ENCODE data around the gene GIMAP1.

The GIMAP1 gene

GRCh38 chr7:150728011-150728410, 11.6 kb downstream of the GIMAP1 start:
- DNase-seq (ENCODE audit: low spot score): no peak
- TF ChIP-seq CTCF (IDR thresholded peaks at IDR 0.05; ENCODE audit: extremely low read depth, missing control alignments): no peak

- no peak for TF ChIP-seq CTCF (IDR thresholded peaks at IDR 0.05; ENCODE audit: extremely low read depth, missing control alignments)
These were observed 12.2 kb downstream of the GIMAP1 start for GRCh38 chr7:150728609-150729008.

DNA sequence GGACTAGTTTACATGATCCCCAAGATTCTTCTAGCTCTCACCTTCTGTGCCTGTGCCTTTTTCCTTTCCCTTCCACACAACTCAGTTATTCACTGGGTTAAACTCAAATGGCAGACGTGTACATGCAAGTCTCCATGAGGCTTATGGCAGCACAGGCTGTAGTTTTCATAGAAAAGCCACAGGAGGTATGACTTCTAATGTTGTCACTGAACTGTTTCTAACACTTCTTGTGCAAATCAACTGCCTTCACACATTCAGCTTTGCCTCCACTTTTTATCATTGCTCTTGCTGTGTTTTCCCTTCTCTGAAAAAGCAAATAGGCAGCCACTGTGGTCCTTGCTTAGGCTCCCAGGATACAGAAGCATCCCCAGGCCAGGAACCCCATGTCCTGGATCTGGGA, 15.5 kb downstream of the GIMAP1 start:
- no peak for TF ChIP-seq CTCF (IDR thresholded peaks at IDR 0.05; ENCODE audit: extremely low read depth, missing control alignments)
- DNase-seq (ENCODE audit: low spot score): no peak

More at GRCh38 chr7:150728609-150729008, 12.2 kb downstream of the GIMAP1 start:
- no peak for DNase-seq (ENCODE audit: low spot score)

DNA sequence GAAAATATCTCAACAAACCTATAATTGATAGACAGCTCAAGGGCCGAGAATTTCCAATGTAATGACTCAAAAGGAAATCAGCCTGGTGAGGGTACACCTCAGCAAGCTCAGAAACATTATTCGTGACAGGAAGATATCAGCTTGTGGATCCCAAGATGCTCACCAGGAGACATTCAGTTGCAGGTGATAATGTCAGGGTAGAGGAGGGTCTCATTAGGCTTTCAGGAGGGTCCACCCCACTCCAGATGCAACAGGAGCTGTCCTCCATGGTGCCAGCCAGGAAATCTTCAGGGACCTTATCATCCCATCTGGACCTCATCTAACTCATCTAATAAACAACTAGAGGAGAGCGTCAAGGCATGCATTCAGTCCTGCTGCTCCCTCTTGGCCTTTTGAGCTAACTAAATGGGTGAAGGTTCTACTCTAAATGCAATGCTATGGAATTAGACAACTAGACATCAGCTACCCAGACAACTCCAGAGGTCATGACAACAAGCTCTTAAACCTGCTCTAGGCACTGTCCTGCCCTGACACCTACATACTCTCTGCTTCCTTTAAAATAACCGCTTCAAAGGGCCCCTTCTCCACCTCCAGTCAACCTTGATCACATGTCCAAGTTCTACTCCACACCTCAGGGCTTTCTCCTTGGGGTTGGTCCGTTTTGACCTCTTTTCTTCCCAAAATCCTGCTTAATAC, 16.5 kb downstream of the GIMAP1 start:
- no peak for TF ChIP-seq CTCF (IDR thresholded peaks at IDR 0.05; ENCODE audit: extremely low read depth, missing control alignments)
- DNase-seq (ENCODE audit: low spot score): no peak

DNA sequence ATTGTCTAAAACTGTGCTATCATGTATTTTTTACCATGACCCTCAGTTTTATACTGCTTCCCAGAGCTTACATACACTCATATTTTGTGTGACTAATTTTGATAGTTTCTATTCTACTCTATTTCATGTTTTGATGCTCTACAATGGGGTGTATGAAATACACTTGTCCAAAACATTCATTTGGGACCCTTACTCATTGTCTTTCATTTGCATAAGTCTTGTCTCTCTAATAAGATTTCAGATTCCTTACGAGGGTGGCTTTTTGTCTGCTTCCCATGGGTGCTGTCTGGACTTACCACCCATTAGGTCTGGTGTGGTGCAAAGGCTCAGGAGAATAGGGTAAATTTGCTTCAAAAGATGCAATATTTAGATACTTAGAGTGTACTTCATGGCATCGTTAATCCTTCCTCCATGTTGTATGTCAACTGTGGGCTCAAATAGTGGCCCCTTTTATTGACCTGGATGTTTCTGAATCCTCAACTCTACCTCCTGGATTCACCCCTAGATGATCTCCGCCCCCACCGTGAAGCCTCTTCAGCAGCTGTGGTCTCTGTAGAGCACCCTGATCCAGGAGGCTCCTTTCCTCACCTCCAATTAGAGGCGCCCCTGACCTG, 17.2 kb downstream of the GIMAP1 start:
- TF ChIP-seq CTCF (IDR thresholded peaks at IDR 0.05; ENCODE audit: extremely low read depth, missing control alignments): no peak

DNA sequence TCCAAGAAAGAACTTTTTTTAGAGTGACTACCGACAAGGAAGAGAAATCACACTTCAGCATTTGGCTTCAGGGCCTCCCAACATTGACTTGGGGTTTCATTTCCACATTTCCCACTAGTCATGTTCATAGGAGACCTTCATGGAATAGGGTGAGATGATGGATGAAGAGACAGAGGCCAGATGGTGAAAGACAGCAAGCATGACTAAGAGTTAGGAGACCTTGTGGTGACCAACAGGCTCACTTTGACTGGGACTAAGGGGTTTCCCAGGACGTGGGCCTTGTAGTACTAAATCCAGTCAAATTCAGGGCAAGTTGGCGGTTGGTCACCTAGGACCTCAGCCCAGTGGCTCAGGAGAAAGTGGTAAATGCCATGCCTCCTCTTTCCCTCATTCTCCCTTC, 17.8 kb downstream of the GIMAP1 start:
- no peak for TF ChIP-seq CTCF (IDR thresholded peaks at IDR 0.05; ENCODE audit: extremely low read depth, missing control alignments)
- no peak for DNase-seq (ENCODE audit: low spot score)

More for the DNA sequence above, 17.2 kb downstream of the GIMAP1 start:
- DNase-seq (ENCODE audit: low spot score): no peak

DNA sequence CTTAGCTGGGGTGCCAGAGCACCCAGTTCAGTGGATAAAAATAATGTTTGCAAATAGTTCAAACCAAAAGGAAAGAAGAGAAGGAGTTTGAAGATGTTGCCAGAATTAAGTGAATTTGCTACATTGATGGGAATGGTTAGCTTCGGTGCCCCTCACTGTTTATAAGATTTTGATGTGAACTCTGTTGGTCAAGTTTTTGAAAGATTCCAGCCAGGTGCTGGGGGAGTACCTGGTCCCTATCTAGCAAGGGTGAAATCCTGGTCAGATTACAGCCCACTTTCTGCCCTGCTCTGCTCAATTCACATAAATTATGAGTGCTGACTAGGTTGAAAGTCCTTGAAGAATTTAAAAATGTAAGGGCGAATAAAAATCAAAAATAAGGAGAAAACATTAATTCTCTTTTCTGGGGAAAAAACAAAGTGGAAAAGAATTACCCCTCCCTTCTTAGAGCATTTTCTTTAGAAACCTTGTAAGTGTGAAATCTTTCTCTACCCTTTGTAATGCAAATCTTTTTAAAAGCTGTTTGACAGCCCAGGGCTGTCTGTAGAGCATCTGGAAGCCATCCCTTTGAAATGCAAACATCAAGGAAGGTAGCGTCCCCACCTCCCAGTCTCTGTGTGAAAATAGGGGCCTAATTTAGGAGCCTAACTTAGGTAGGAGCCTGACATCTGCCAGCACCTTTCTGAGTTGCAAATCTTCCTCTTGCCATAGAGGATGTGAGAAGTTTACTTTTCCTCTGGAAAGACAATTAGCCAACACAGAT, 19.4 kb downstream of the GIMAP1 start:
- no peak for DNase-seq (ENCODE audit: low spot score)

More for the DNA sequence above, 19.4 kb downstream of the GIMAP1 start:
- TF ChIP-seq CTCF (IDR thresholded peaks at IDR 0.05; ENCODE audit: extremely low read depth, missing control alignments): no peak
